Hematopoietic multipotent progenitor cell treated with erythropoietin and hydrocortisone succinate and interleukin-3 and kit ligand, for 4 days (in vitro differentiated cells): ENCODE results near the gene HEMGN.
"Not testable (repeated sequence)": the region's sequence is repeated elsewhere in the genome, so short reads cannot be mapped to it uniquely, and the experiment has no call there.

Experiments
- DNase-seq: peaks from one replicate; pipeline ENCODE4 v3.0.0-alpha.2; 2015

HEMGN gene

GRCh38 chr9:97962575-97962974, 24.6 kb upstream of the HEMGN start:
- no peak for DNase-seq

GRCh38 chr9:97962136-97962535, 24.2 kb upstream of the HEMGN start:
- no peak for DNase-seq

GRCh38 chr9:97961361-97961760, 23.4 kb upstream of the HEMGN start:
- DNase-seq = peak; percentile 58

- DNase-seq = peak; percentile 88
Observed at GRCh38 chr9:97960678-97961328, 22.8 kb upstream of the HEMGN start.

GRCh38 chr9:97959585-97959984, 21.6 kb upstream of the HEMGN start:
- no peak for DNase-seq

- DNase-seq = peak; percentile 32
Observed at GRCh38 chr9:97958812-97959511, 21.0 kb upstream of the HEMGN start.

GRCh38 chr9:97956331-97956730, 18.4 kb upstream of the HEMGN start:
- DNase-seq = no peak

GRCh38 chr9:97954550-97954989, 16.6 kb upstream of the HEMGN start:
- peak; percentile 87 for DNase-seq

- DNase-seq = not testable (repeated sequence)
Observed at GRCh38 chr9:97950873-97951272, 12.9 kb upstream of the HEMGN start.

- not testable (repeated sequence) for DNase-seq
Observed at GRCh38 chr9:97947094-97947493, 9.1 kb upstream of the HEMGN start.

GRCh38 chr9:97945470-97945869, 7.5 kb upstream of the HEMGN start:
- DNase-seq = not testable (repeated sequence)

GRCh38 chr9:97944612-97945011, 6.6 kb upstream of the HEMGN start:
- no peak for DNase-seq

- DNase-seq = peak; percentile 91
Observed at GRCh38 chr9:97943308-97943855, 5.4 kb upstream of the HEMGN start.

GRCh38 chr9:97941323-97941722, 3.4 kb upstream of the HEMGN start:
- DNase-seq = no peak

GRCh38 chr9:97940741-97941140, 2.8 kb upstream of the HEMGN start:
- DNase-seq = peak; percentile 59

- peak; percentile 66 for DNase-seq
Observed at GRCh38 chr9:97940233-97940632, 2.3 kb upstream of the HEMGN start.

GRCh38 chr9:97936998-97937397, 974 bp downstream of the HEMGN start:
- no peak for DNase-seq

- no peak for DNase-seq
Observed at GRCh38 chr9:97935276-97935675, 2.7 kb downstream of the HEMGN start.

- DNase-seq = peak; percentile 73
Observed at GRCh38 chr9:97934321-97935115, 3.5 kb downstream of the HEMGN start.

GRCh38 chr9:97933297-97933998, 4.5 kb downstream of the HEMGN start:
- no peak for DNase-seq

- DNase-seq = no peak
Observed at GRCh38 chr9:97930972-97931371, 7.0 kb downstream of the HEMGN start.

- DNase-seq = no peak
Observed at GRCh38 chr9:97928986-97929604, 8.9 kb downstream of the HEMGN start.
